ENCODE measurements around the gene OGFRL1. TPM values are rescaled to one million over a fixed set of nuclear protein-coding genes. Genes with fewer than 3 reads are reported as not detected.

OGFRL1 gene
- total RNA-seq, 2 donors from 2014 or later = 8.6 to 22.6 TPM

DNA sequence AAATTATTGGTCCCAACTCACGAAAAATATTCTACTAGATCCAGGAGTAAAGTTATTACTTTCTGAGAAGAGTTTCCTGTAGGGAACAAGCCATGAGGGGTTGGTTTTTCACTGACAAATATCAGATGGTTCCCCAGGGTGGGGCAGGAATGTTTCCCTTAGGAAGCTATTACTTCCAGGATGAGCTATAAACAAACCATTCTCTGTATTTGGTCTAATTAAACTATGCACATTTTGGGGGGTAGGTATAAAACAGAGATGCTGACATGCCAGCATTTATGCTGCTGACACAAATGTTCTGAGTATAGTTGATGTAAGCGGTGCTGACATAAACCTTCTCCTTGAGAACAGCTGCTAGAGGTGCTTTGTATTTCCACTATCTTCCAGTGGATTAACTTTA, 54.2 kb downstream of the OGFRL1 start:
- Histone ChIP-seq H3K27ac (no peak overlapping the region), H3K36me3 (replicated peaks in 1 of 2; ENCODE audit: insufficient read depth in 1 of 2, low read depth in 2 of 2) (no peaks in the 10 kb centered on the region), H3K27me3 (no peaks in the 10 kb centered on the region), H3K4me1 (no peaks in the 10 kb centered on the region), H3K9me3 (no peaks in the 10 kb centered on the region), H3K4me3 (no peak overlapping the region)
- TF ChIP-seq, protein P1, sequence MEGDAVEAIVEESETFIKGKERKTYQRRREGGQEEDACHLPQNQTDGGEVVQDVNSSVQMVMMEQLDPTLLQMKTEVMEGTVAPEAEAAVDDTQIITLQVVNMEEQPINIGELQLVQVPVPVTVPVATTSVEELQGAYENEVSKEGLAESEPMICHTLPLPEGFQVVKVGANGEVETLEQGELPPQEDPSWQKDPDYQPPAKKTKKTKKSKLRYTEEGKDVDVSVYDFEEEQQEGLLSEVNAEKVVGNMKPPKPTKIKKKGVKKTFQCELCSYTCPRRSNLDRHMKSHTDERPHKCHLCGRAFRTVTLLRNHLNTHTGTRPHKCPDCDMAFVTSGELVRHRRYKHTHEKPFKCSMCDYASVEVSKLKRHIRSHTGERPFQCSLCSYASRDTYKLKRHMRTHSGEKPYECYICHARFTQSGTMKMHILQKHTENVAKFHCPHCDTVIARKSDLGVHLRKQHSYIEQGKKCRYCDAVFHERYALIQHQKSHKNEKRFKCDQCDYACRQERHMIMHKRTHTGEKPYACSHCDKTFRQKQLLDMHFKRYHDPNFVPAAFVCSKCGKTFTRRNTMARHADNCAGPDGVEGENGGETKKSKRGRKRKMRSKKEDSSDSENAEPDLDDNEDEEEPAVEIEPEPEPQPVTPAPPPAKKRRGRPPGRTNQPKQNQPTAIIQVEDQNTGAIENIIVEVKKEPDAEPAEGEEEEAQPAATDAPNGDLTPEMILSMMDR (IDR thresholded peaks at IDR 0.05) = no peak
- TF ChIP-seq POLR2A (IDR thresholded peaks at IDR 0.05) = no peak
- DNase-seq (no peak), ATAC-seq (no peak)
- intact Hi-C loops (cut with DNase I) = loop anchor here (10.0 kb wide), 1 partner anchor 138 kb away; no protein-coding TSS in a partner anchor
- WGBS, 2 donors = 71 to 72% methylated on average over 2 of the region's 2 CpGs

- Histone ChIP-seq H3K27ac (no peak overlapping the region), H3K4me3 (no peak overlapping the region), H3K27me3 (no peaks in the 10 kb centered on the region), H3K4me1 (peaks cover 5% of the 10 kb centered on the region), H3K9me3 (no peaks in the 10 kb centered on the region), H3K36me3 (replicated peaks in 1 of 2; ENCODE audit: insufficient read depth in 1 of 2, low read depth in 2 of 2) (no peaks in the 10 kb centered on the region)
- no peak for ATAC-seq
- TF ChIP-seq, protein P1 (IDR thresholded peaks at IDR 0.05) = no peak
- 84 to 85% methylated on average over 5 of the region's 5 CpGs for WGBS, 2 donors
- DNase-seq = no peak
- intact Hi-C loops (cut with DNase I) = loop anchor here (10.0 kb wide), 1 partner anchor 141 kb away; no protein-coding TSS in a partner anchor
Measured at GRCh38 chr6:71345476-71346333, 57.1 kb downstream of the OGFRL1 start.

DNA sequence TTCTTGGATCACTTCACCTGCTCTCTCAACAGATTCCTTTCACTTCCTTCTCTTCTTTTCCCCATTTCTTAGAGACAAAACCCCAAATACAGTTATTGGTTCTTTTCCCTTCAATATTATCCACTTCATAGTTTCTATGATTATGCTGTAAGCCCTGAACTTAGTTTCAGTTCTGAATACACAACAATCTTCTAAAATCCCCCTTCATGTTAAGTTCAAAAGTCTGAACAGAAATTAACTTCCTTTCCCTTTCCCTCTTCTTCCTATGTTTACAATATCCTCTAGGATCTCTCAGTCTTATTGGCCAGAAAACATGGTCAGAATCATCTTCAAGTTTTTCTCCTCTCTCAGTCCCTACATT, 57.7 kb downstream of the OGFRL1 start:
- Histone ChIP-seq H3K27me3 (no peaks in the 10 kb centered on the region), H3K4me1 (peaks cover 10% of the 10 kb centered on the region), H3K4me3 (no peak overlapping the region), H3K9me3 (no peaks in the 10 kb centered on the region), H3K36me3 (replicated peaks in 1 of 2; ENCODE audit: insufficient read depth in 1 of 2, low read depth in 2 of 2) (no peaks in the 10 kb centered on the region), H3K27ac (no peak overlapping the region)
- intact Hi-C loops (cut with DNase I) = loop anchor here (10.0 kb wide), 1 partner anchor 142 kb away; no protein-coding TSS in a partner anchor
- DNase-seq (no peak), ATAC-seq (no peak)
- TF ChIP-seq, protein P1 (IDR thresholded peaks at IDR 0.05) = no peak
- no peak for TF ChIP-seq POLR2A (IDR thresholded peaks at IDR 0.05)

DNA sequence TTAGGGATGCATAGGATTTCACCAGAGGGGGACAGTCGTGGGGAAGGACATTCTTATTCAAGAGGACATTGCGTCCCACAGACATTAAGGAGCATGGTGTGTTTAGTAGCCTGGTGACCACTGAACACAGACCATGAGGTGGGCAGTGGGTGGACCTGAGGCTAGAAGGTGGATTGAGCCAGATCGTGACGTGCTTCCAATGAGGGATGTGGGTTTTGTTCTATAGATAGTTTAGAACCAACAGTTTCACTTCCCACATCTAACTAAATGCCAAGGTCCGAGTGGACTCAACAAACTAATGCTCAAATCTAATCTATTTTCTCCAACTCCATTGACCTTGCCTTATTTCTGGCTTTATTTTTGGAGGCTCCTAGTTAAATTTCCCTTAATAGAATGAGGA, 58.5 kb downstream of the OGFRL1 start:
- H3K27ac ChIP-seq = no peak overlapping the region
- no peak overlapping the region for H3K4me3 ChIP-seq
- H3K27me3 ChIP-seq = no peaks in the 10 kb centered on the region
- no peaks in the 10 kb centered on the region for H3K36me3 ChIP-seq (replicated peaks in 1 of 2; ENCODE audit: insufficient read depth in 1 of 2, low read depth in 2 of 2)
- TF ChIP-seq, protein P1 (IDR thresholded peaks at IDR 0.05) = no peak
- no peak for TF ChIP-seq POLR2A (IDR thresholded peaks at IDR 0.05)
- ATAC-seq = no peak
- H3K4me1 ChIP-seq = peaks cover 10% of the 10 kb centered on the region
- intact Hi-C loops (cut with DNase I) = loop anchor here (10.0 kb wide), 1 partner anchor 142 kb away; no protein-coding TSS in a partner anchor
- 65 to 74% methylated on average over 5 of the region's 5 CpGs for WGBS, 2 donors
- H3K9me3 ChIP-seq = no peaks in the 10 kb centered on the region
- DNase-seq = peak in 1 of 4 donors; percentile 41

All from body of pancreas (tissue), 4 donors.